Right atrium auricular region (tissue), 2 donors: ENCODE measurements around the gene MYO5B. TPM values are rescaled to one million over a fixed set of nuclear protein-coding genes. Genes with fewer than 3 reads are reported as not detected.

Experiments used
- DNase-seq: peaks from one replicate; pipeline ENCODE4 v3.0.0-alpha.2; 2019; ENCODE audit warnings: low spot score
- H3K27ac ChIP-seq, 2 donors: fragments of 200-600 bp; sonication (generic); 1 replicate in 1 of 2; 2 replicates in 1 of 2; pipeline ENCODE4 v1.5.1; 2016 to 2019
- H3K27me3 ChIP-seq, 2 donors: fragments of 200-600 bp; sonication (generic); one replicate each; pipeline versions ENCODE4 v1.5.1 to v1.6.0; 2017 to 2019
- H3K36me3 ChIP-seq: fragments of 200-600 bp; sonication (generic); one replicate; pipeline ENCODE4 v1.5.1; 2016
- H3K4me1 ChIP-seq, 2 donors: fragments of 200-600 bp; sonication (generic); one replicate each; pipeline versions ENCODE4 v1.5.1 to v1.6.0; 2017 to 2019
- H3K4me3 ChIP-seq, 2 donors: fragments of 200-600 bp; sonication (generic); 1 replicate in 1 of 2; 2 replicates in 1 of 2; pipeline ENCODE4 v1.5.1; 2017 to 2019; ENCODE audit warnings: mild to moderate bottlenecking in 1 of 2, moderate library complexity in 1 of 2
- H3K9me3 ChIP-seq, 2 donors: fragments of 200-600 bp; sonication (generic); one replicate each; pipeline ENCODE4 v1.5.1; 2019
- total RNA-seq, 2 donors: library from RNA; depleted of rRNA; stranded (reverse); fragments of >200 nt; gene quantifications; one replicate each; pipeline ENCODE4 v1.1.0, GENCODE V29; 2016
- TF ChIP-seq, protein P1 (sequence below), 2 donors: fragments of 200-600 bp; sonication (generic); IDR thresholded peaks; one replicate each; pipeline ENCODE4 v1.5.1; 2019; ENCODE audit warnings: antibody characterized with exemption in 2 of 2

The MYO5B gene
- total RNA-seq, 2 donors from 2014 or later: 7.7 to 10.2 TPM

GRCh38 chr18:50051288-50051687 lies 143.7 kb downstream of the MYO5B start:
- Histone ChIP-seq H3K36me3 (no peaks in the 10 kb centered on the region), H3K27ac (no peak overlapping the region), H3K9me3 (no peaks in the 10 kb centered on the region), H3K4me1 (no peaks in the 10 kb centered on the region), H3K4me3 (no peak overlapping the region), H3K27me3 (no peaks in the 10 kb centered on the region)
- no peak for DNase-seq
- TF ChIP-seq, protein P1, sequence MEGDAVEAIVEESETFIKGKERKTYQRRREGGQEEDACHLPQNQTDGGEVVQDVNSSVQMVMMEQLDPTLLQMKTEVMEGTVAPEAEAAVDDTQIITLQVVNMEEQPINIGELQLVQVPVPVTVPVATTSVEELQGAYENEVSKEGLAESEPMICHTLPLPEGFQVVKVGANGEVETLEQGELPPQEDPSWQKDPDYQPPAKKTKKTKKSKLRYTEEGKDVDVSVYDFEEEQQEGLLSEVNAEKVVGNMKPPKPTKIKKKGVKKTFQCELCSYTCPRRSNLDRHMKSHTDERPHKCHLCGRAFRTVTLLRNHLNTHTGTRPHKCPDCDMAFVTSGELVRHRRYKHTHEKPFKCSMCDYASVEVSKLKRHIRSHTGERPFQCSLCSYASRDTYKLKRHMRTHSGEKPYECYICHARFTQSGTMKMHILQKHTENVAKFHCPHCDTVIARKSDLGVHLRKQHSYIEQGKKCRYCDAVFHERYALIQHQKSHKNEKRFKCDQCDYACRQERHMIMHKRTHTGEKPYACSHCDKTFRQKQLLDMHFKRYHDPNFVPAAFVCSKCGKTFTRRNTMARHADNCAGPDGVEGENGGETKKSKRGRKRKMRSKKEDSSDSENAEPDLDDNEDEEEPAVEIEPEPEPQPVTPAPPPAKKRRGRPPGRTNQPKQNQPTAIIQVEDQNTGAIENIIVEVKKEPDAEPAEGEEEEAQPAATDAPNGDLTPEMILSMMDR (IDR thresholded peaks at IDR 0.05): no peak

GRCh38 chr18:50045126-50045525 lies 149.8 kb downstream of the MYO5B start:
- Histone ChIP-seq H3K4me3 (no peak overlapping the region), H3K9me3 (no peaks in the 10 kb centered on the region), H3K36me3 (no peaks in the 10 kb centered on the region), H3K4me1 (no peaks in the 10 kb centered on the region), H3K27ac (no peak overlapping the region), H3K27me3 (no peaks in the 10 kb centered on the region)
- DNase-seq: no peak
- TF ChIP-seq, protein P1 (IDR thresholded peaks at IDR 0.05): no peak

DNA sequence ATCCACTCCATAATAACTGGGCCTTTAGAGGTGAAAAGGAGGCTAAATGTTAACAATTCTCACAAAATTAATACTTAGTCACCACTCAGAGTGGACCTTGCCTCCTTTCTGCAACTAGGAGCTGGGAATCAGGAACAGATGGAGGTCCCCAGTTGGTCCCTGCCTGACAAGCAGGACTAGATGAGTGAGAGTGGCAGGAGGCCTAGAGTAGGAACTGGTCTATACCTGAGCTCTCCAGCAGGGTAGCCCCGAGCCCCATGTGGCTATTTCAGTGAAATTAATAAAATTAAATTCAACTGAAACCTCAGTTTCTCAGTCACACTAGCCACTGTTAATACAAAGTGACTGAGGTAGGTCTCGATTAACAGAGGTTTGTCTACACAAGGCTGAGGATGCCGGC lies 150.5 kb downstream of the MYO5B start:
- DNase-seq: no peak
- no peaks in the 10 kb centered on the region for H3K27me3 ChIP-seq
- TF ChIP-seq, protein P1 (IDR thresholded peaks at IDR 0.05): no peak

GRCh38 chr18:50042611-50043010 lies 152.3 kb downstream of the MYO5B start:
- DNase-seq: no peak
- no peaks in the 10 kb centered on the region for H3K36me3 ChIP-seq
- H3K4me3 ChIP-seq: no peak overlapping the region
- TF ChIP-seq, protein P1 (IDR thresholded peaks at IDR 0.05): no peak
- no peaks in the 10 kb centered on the region for H3K9me3 ChIP-seq
- no peaks in the 10 kb centered on the region for H3K27me3 ChIP-seq
- no peaks in the 10 kb centered on the region for H3K4me1 ChIP-seq
- H3K27ac ChIP-seq: no peak overlapping the region

More for the DNA sequence above, 150.5 kb downstream of the MYO5B start:
- H3K27ac ChIP-seq: no peak overlapping the region
- no peak overlapping the region for H3K4me3 ChIP-seq
- no peaks in the 10 kb centered on the region for H3K36me3 ChIP-seq
- H3K9me3 ChIP-seq: no peaks in the 10 kb centered on the region
- no peaks in the 10 kb centered on the region for H3K4me1 ChIP-seq

DNA sequence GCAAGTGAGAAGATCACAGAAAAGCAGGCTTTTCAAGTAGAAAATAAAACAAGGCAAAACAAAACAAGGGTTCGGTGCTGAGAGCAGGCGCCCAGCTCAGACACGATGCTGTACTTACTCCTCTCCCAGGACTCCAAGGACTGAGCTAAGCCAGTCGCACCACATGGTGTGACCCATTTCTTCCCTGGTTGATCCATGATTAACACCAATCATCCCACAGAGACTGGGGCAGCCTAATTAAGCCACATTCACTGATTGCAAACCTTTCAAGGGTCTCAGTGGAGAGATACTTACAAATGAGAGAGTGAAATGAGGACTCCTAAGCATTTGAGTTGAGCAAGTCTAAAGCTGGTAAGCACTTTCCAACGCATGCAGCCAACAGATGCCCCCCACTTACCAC lies 155.2 kb downstream of the MYO5B start:
- TF ChIP-seq, protein P1 (IDR thresholded peaks at IDR 0.05): no peak
- DNase-seq: no peak
- no peak overlapping the region for H3K27ac ChIP-seq

GRCh38 chr18:50038448-50038847 lies 156.5 kb downstream of the MYO5B start:
- Histone ChIP-seq H3K27me3 (no peaks in the 10 kb centered on the region), H3K4me1 (no peaks in the 10 kb centered on the region), H3K4me3 (no peak overlapping the region), H3K36me3 (no peaks in the 10 kb centered on the region), H3K9me3 (no peaks in the 10 kb centered on the region), H3K27ac (no peak overlapping the region)
- DNase-seq: no peak
- TF ChIP-seq, protein P1 (IDR thresholded peaks at IDR 0.05): no peak

More for the DNA sequence above, 155.2 kb downstream of the MYO5B start:
- no peak overlapping the region for H3K4me3 ChIP-seq
- no peaks in the 10 kb centered on the region for H3K4me1 ChIP-seq
- H3K27me3 ChIP-seq: no peaks in the 10 kb centered on the region
- no peaks in the 10 kb centered on the region for H3K9me3 ChIP-seq
- no peaks in the 10 kb centered on the region for H3K36me3 ChIP-seq
